Uterus (tissue), 4 donors: ENCODE measurements around the gene HIGD1C. TPM values are rescaled to one million over a fixed set of nuclear protein-coding genes. Genes with fewer than 3 reads are reported as not detected.

Experiments
- DNase-seq, 2 donors: peaks; one replicate each; pipeline ENCODE4 v3.0.0-alpha.2; 2019 to 2020
- H3K27ac ChIP-seq, 2 donors: fragments of 200-600 bp; sonication (generic); 1 replicate in 1 of 2; 2 replicates in 1 of 2; pipeline ENCODE4 v1.5.1; 2016 to 2018
- H3K27me3 ChIP-seq, 2 donors: fragments of 200-600 bp; sonication (generic); one replicate each; pipeline ENCODE4 v1.5.1; 2018 to 2019; ENCODE audit warnings: control low read depth in 1 of 2
- H3K36me3 ChIP-seq, 2 donors: fragments of 200-600 bp; sonication (generic); one replicate each; pipeline ENCODE4 v1.5.1; 2019; ENCODE audit warnings: control low read depth in 1 of 2
- H3K4me1 ChIP-seq, 2 donors: fragments of 200-600 bp; sonication (generic); one replicate each; pipeline ENCODE4 v1.5.1; 2018 to 2019; ENCODE audit warnings: control low read depth in 1 of 2
- H3K4me3 ChIP-seq, 2 donors: fragments of 200-600 bp; sonication (generic); 1 replicate in 1 of 2; 2 replicates in 1 of 2; pipeline ENCODE4 v1.5.1; 2018 to 2019; ENCODE audit warnings: mild to moderate bottlenecking in 1 of 2
- H3K9me3 ChIP-seq, 2 donors: fragments of 200-600 bp; sonication (generic); one replicate each; pipeline ENCODE4 v1.5.1; 2019; ENCODE audit warnings: control low read depth in 1 of 2
- CTCF ChIP-seq, 4 experiments: fragments of 200-600 bp in 2 of 4; fragments of 450-650 bp in 2 of 4; sonication (generic) in 2 of 4; IDR thresholded peaks; one replicate each; pipeline ENCODE4 v1.5.1; 2016 to 2019; ENCODE audit warnings: antibody characterized with exemption in 4 of 4, mild to moderate bottlenecking in 2 of 4, moderate library complexity in 1 of 4
- POLR2A ChIP-seq, 2 donors: fragments of 450-650 bp; IDR thresholded peaks; one replicate each; pipeline ENCODE4 v1.6.1; 2016; ENCODE audit warnings: antibody characterized with exemption in 2 of 2, mild to moderate bottlenecking in 1 of 2, moderate library complexity in 1 of 2
- intact Hi-C: fragments of 100-400 bp; cut with DNase I; formaldehyde crosslinking; loops from one replicate; pipeline ENCODE4 v1.15.1; 2023; ENCODE audit warnings: low total_unique reads
- total RNA-seq, 4 donors: library from RNA; depleted of rRNA in 3 of 4; stranded (reverse); fragments of >200 nt in 3 of 4; gene quantifications; one replicate each; pipeline versions ENCODE4 v1.1.0 to v1.2.4, GENCODE V29; 2014 to 2023
- donor health status: DM: yes; HTN: yes; CAD: no.

The HIGD1C gene
- total RNA-seq, 4 donors from 2014 or later = not detected

GRCh38 chr12:51000245-51000644 is 47.9 kb downstream of the HIGD1C start:
- H3K27ac ChIP-seq = no peak overlapping the region
- H3K4me1 ChIP-seq = no peaks in the 10 kb centered on the region
- H3K36me3 ChIP-seq = no peaks in the 10 kb centered on the region
- H3K27me3 ChIP-seq = no peaks in the 10 kb centered on the region
- DNase-seq = no peak
- intact Hi-C loops = no loop called here
- no peak overlapping the region for H3K4me3 ChIP-seq
- H3K9me3 ChIP-seq = no peaks in the 10 kb centered on the region
- TF ChIP-seq POLR2A (IDR thresholded peaks at IDR 0.05) (no peak), CTCF (IDR thresholded peaks at IDR 0.05) (no peak)

DNA sequence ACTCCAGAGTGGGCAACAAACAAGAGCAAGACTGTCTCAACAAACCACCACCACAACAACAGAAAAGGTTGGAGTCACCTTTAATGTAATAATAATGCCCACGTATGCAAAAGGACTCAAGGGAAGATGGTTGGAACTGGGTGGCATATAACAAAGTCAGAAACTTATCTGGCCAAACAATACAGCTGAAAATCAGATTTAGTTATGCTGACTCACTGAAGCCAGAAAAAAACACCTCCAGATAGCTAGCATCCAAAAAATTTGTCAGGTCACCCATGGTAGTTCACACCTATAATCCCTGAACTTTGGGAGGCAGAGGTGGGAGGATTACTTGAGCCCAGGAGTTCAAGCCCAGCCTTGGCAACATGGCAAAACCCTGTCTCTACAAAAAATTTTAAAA is 49.5 kb downstream of the HIGD1C start:
- intact Hi-C loops = no loop called here
- TF ChIP-seq CTCF (IDR thresholded peaks at IDR 0.05) (no peak), POLR2A (IDR thresholded peaks at IDR 0.05) (no peak)
- H3K4me3 ChIP-seq = no peak overlapping the region
- H3K4me1 ChIP-seq = no peaks in the 10 kb centered on the region
- no peak for DNase-seq
- no peak overlapping the region for H3K27ac ChIP-seq
- H3K9me3 ChIP-seq = no peaks in the 10 kb centered on the region
- H3K27me3 ChIP-seq = no peaks in the 10 kb centered on the region
- H3K36me3 ChIP-seq = no peaks in the 10 kb centered on the region

DNA sequence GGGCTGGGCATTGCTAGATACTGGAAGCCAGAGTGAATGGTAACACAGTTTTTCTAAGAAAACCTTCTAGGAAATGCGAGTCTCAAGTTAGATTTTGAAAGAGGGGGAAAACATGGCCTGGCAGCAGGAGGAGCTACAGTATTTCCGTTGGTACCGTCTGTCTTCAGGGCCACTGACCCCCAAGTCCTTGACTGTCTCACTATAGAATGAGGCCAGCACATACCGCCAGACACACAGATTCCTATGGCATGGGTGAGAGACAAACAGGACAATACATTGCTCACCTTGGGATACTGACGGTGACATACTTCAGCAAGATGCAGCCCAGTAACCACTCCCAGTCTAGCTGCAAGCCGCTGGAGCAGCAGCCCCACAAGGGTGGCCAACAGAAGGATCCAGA is 52.2 kb downstream of the HIGD1C start:
- DNase-seq = no peak
- H3K27ac ChIP-seq = no peak overlapping the region

DNA sequence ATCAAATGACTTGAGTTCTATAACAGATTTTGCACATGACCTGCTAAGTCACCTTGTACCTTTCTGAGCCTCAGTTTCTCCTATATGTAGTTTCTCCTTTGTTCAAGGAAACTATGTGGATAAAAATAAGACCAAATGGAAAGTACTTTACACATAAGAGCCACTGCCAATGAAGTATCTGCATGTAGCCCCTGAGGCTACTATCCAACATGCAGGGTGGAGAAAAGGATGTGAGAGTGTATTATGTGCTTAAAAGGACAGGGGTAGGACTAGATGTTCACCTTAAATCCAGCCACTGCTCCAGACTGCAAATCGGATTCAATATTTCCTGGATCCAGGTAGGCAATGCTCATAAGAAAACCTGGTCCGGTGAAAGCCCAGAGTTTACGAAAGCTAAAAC is 52.7 kb downstream of the HIGD1C start:
- no peak overlapping the region for H3K4me3 ChIP-seq
- intact Hi-C loops = no loop called here
- H3K9me3 ChIP-seq = no peaks in the 10 kb centered on the region
- no peak for DNase-seq
- TF ChIP-seq POLR2A (IDR thresholded peaks at IDR 0.05) (no peak), CTCF (IDR thresholded peaks at IDR 0.05) (no peak)
- no peaks in the 10 kb centered on the region for H3K27me3 ChIP-seq
- no peak overlapping the region for H3K27ac ChIP-seq
- peaks cover 0 to 3% of the 10 kb centered on the region in 2 donors for H3K4me1 ChIP-seq
- no peaks in the 10 kb centered on the region for H3K36me3 ChIP-seq

More for the DNA sequence above, 52.2 kb downstream of the HIGD1C start:
- TF ChIP-seq POLR2A (IDR thresholded peaks at IDR 0.05) = no peak
- no peak for TF ChIP-seq CTCF (IDR thresholded peaks at IDR 0.05)
- Histone ChIP-seq H3K36me3 (no peaks in the 10 kb centered on the region), H3K27me3 (no peaks in the 10 kb centered on the region), H3K4me3 (no peak overlapping the region), H3K9me3 (no peaks in the 10 kb centered on the region), H3K4me1 (peaks cover 0 to under 1% of the 10 kb centered on the region in 2 donors)
- intact Hi-C loops = no loop called here

DNA sequence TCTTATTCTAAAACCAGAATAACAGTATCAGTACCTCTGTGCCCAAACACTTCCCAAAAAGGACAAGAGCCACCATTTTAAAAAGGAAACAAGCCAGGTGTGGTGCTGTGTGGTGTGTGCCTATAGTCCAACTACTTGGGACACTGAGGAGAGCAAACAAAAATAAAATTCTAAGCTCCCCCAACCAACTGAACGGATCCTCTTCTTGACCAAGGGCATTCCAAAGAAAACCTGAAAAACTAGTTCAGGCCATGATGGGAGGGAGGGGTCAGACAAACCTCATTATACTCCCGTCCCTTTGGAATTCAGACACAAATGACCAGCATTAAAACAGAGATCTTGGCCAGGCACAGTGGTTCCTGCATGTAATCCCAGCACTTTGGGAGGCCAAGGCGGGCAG is 53.3 kb downstream of the HIGD1C start:
- Histone ChIP-seq H3K27me3 (no peaks in the 10 kb centered on the region), H3K4me3 (no peak overlapping the region), H3K4me1 (peaks cover 0 to 3% of the 10 kb centered on the region in 2 donors), H3K27ac (no peak overlapping the region), H3K36me3 (no peaks in the 10 kb centered on the region), H3K9me3 (no peaks in the 10 kb centered on the region)
- intact Hi-C loops = no loop called here
- no peak for DNase-seq
- no peak for TF ChIP-seq POLR2A (IDR thresholded peaks at IDR 0.05)
- TF ChIP-seq CTCF (IDR thresholded peaks at IDR 0.05) = no peak
